Parathyroid adenoma (tissue), 2 donors: ENCODE data around the gene POLD3.

Experiments used
- H2AFZ ChIP-seq: fragments of 300-600 bp; sonication (generic); one replicate; pipeline ENCODE4 v1.7.0; 2017; ENCODE audit warnings: antibody characterized with exemption, mild to moderate bottlenecking
- H3K27ac ChIP-seq: fragments of 300-600 bp; sonication (generic); one replicate; pipeline ENCODE4 v1.7.0; 2017
- H3K27me3 ChIP-seq: fragments of 300-600 bp; sonication (generic); one replicate; pipeline ENCODE4 v1.7.0; 2017; ENCODE audit warnings: low read length; ENCODE audit not compliant: control insufficient read depth, insufficient read depth
- H3K36me3 ChIP-seq: fragments of 300-600 bp; sonication (generic); one replicate; pipeline ENCODE4 v1.7.0; 2017; ENCODE audit warnings: low read length; ENCODE audit not compliant: control insufficient read depth, insufficient read depth
- H3K4me1 ChIP-seq: fragments of 300-600 bp; sonication (generic); one replicate; pipeline ENCODE4 v1.7.0; 2017; ENCODE audit warnings: control low read depth
- H3K4me2 ChIP-seq: fragments of 300-600 bp; sonication (generic); one replicate; pipeline ENCODE4 v1.7.0; 2017; ENCODE audit warnings: low read length
- H3K4me3 ChIP-seq: fragments of 300-600 bp; sonication (generic); one replicate; pipeline ENCODE4 v1.7.0; 2017; ENCODE audit warnings: low read depth, low read length
- H3K79me2 ChIP-seq: fragments of 300-600 bp; sonication (generic); one replicate; pipeline ENCODE4 v1.7.0; 2017; ENCODE audit warnings: control low read depth
- H3K9ac ChIP-seq: fragments of 300-600 bp; sonication (generic); one replicate; pipeline ENCODE4 v1.7.0; 2017; ENCODE audit warnings: mild to moderate bottlenecking
- H3K9me3 ChIP-seq: fragments of 300-600 bp; sonication (generic); one replicate; pipeline ENCODE4 v1.7.0; 2017; ENCODE audit warnings: low read length; ENCODE audit not compliant: control insufficient read depth
- CTCF ChIP-seq: fragments of 300-600 bp; sonication (generic); IDR thresholded peaks from one replicate; pipeline ENCODE4 v1.7.0; 2017; ENCODE audit warnings: antibody characterized with exemption, mild to moderate bottlenecking
- donor health status: primary hyperparathyroidism.

POLD3 gene

GRCh38 chr11:74685905-74686304, 93.5 kb downstream of the POLD3 start:
- H3K79me2 ChIP-seq = no peaks in the 10 kb centered on the region
- H3K4me3 ChIP-seq = no peak overlapping the region
- H3K9ac ChIP-seq = no peak overlapping the region
- H3K27me3 ChIP-seq = no peaks in the 10 kb centered on the region
- no peak overlapping the region for H3K27ac ChIP-seq
- H3K4me2 ChIP-seq = no peak overlapping the region
- no peak for TF ChIP-seq CTCF
- H3K9me3 ChIP-seq = no peaks in the 10 kb centered on the region
- no peaks in the 10 kb centered on the region for H3K36me3 ChIP-seq
- no peak overlapping the region for H2AFZ ChIP-seq
- H3K4me1 ChIP-seq = no peaks in the 10 kb centered on the region

DNA sequence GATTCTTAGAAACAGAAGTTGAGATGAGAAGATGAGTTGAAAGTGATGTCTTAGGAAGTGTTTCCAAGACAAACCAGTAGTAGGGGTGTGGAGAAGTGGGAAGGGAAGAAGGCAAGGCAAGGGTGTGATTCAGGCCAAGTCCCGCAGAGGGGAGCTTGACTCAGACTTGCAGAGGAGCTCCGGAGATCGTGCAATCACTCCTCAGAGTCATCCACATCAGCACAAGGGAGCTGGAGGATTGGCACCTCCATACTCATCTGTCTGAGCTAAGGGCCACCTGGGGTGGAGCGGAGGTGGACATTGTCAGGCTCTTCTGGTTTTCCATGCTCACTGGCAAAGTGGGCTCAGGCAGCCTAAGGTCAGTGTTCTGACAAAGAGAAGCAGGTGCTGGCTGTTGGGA, 94.4 kb downstream of the POLD3 start:
- Histone ChIP-seq H3K4me1 (no peaks in the 10 kb centered on the region), H3K9ac (no peak overlapping the region), H2AFZ (no peak overlapping the region), H3K79me2 (no peaks in the 10 kb centered on the region), H3K27me3 (no peaks in the 10 kb centered on the region), H3K36me3 (no peaks in the 10 kb centered on the region), H3K27ac (no peak overlapping the region), H3K4me2 (no peak overlapping the region), H3K9me3 (no peaks in the 10 kb centered on the region), H3K4me3 (no peak overlapping the region)
- TF ChIP-seq CTCF = no peak

- H3K79me2 ChIP-seq = no peaks in the 10 kb centered on the region
- no peak overlapping the region for H3K27ac ChIP-seq
- H3K9ac ChIP-seq = no peak overlapping the region
- H2AFZ ChIP-seq = no peak overlapping the region
- no peaks in the 10 kb centered on the region for H3K9me3 ChIP-seq
- TF ChIP-seq CTCF = no peak
- H3K4me3 ChIP-seq = no peak overlapping the region
- no peaks in the 10 kb centered on the region for H3K36me3 ChIP-seq
- no peaks in the 10 kb centered on the region for H3K27me3 ChIP-seq
- H3K4me2 ChIP-seq = no peak overlapping the region
- no peaks in the 10 kb centered on the region for H3K4me1 ChIP-seq
These were observed 95.0 kb downstream of the POLD3 start for GRCh38 chr11:74687237-74688023.

DNA sequence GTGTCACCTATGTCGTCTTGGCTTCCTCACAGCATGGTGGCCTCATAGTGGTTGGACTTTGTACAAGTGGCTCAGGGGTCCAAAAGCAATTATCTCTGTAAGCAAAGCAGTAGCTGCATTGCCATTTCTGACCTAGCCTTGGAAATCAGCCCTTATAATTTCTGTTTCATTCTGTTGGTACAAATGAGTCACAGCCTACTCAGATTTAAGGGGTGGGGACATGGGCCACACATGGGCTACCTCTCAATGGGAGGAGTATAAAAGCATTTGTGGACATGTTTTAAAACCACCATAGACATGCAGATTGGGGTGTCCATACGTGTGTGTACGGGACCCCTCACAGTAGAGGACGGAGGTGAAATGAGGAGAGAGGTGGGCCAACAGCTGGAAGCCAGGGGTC, 97.3 kb downstream of the POLD3 start:
- no peak overlapping the region for H3K9ac ChIP-seq
- no peaks in the 10 kb centered on the region for H3K79me2 ChIP-seq
- no peak overlapping the region for H3K4me3 ChIP-seq
- H3K4me1 ChIP-seq = no peaks in the 10 kb centered on the region
- H3K4me2 ChIP-seq = no peak overlapping the region
- TF ChIP-seq CTCF = no peak
- no peaks in the 10 kb centered on the region for H3K36me3 ChIP-seq
- H3K27ac ChIP-seq = no peak overlapping the region
- H3K27me3 ChIP-seq = no peaks in the 10 kb centered on the region
- H2AFZ ChIP-seq = no peak overlapping the region
- H3K9me3 ChIP-seq = no peaks in the 10 kb centered on the region

DNA sequence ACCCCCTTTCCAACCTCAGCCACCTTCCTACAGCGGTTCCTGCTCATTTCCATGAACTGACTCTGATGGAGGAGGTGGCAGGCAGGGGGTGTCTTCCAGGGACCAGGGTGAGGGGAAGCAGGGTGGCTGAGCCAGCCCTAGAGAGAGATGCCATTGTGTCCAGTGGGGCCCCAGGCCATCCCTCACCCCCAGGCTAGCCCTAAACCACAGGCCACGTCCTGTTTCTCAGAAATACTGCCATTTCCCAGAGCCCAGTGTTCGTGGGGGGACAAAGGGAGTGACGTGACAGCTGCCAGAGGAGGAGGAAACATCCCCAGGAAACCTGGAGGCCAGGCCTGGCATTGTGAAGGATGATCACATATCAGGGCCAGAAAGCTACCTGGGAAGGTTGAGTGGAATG, 99.4 kb downstream of the POLD3 start:
- Histone ChIP-seq H3K9ac (no peak overlapping the region), H2AFZ (no peak overlapping the region), H3K36me3 (no peaks in the 10 kb centered on the region), H3K9me3 (no peaks in the 10 kb centered on the region), H3K27me3 (no peaks in the 10 kb centered on the region), H3K4me3 (no peak overlapping the region), H3K4me1 (no peaks in the 10 kb centered on the region), H3K4me2 (no peak overlapping the region), H3K27ac (no peak overlapping the region), H3K79me2 (no peaks in the 10 kb centered on the region)
- TF ChIP-seq CTCF = no peak
